Suprapubic skin (tissue), 4 donors: ENCODE data around the gene STK32B.

Experiments used
- CTCF ChIP-seq, 2 donors: fragments of 200-600 bp in 1 of 2; fragments of 450-650 bp in 1 of 2; sonication (generic) in 1 of 2; IDR thresholded peaks; one replicate each; pipeline ENCODE4 v1.5.1; 2016 to 2019; ENCODE audit warnings: antibody characterized with exemption in 2 of 2, mild to moderate bottlenecking in 1 of 2, moderate library complexity in 1 of 2
- EP300 ChIP-seq: sonication (generic); formaldehyde crosslinking; IDR thresholded peaks from one replicate; pipeline ENCODE4 v1.6.1; 2017; ENCODE audit warnings: antibody characterized with exemption
- POLR2A ChIP-seq, 2 donors: fragments of 450-650 bp; IDR thresholded peaks; one replicate each; pipeline ENCODE4 v1.6.1; 2017; ENCODE audit warnings: antibody characterized with exemption in 2 of 2, mild to moderate bottlenecking in 2 of 2, moderate library complexity in 2 of 2
- POLR2AphosphoS5 ChIP-seq, 3 donors: sonication (generic); formaldehyde crosslinking; IDR thresholded peaks; one replicate each; pipeline ENCODE4 v1.6.1; 2017; ENCODE audit warnings: antibody characterized with exemption in 3 of 3

- no peak for TF ChIP-seq CTCF (IDR thresholded peaks at IDR 0.05)
- no peak for TF ChIP-seq POLR2A (IDR thresholded peaks at IDR 0.05)
- no peak for TF ChIP-seq POLR2AphosphoS5 (IDR thresholded peaks at IDR 0.05)
- TF ChIP-seq EP300: no peak
These were observed 414.7 kb downstream of the STK32B start for GRCh38 chr4:5465956-5466355.
